NCI-H2171 treated with DMSO at 0.1 percent for 48 hours (cell line): ENCODE results near the gene ACKR1.

Source experiments
- DNase-seq: peaks from one replicate; lab custom pipeline; 2025; lab: John Stamatoyannopoulos, UW

ACKR1 gene

GRCh38 chr1:159204161-159205141, at the start of gene ACKR1:
Gene ACKR1 (plus strand): TSS chr1:159204875. CDS start chr1:159204960, 85 bp downstream.
- DNase-seq = no peak

- peak; percentile 60 for DNase-seq
Measured at GRCh38 chr1:159161001-159161718, 43.5 kb upstream of the ACKR1 start.

DNA sequence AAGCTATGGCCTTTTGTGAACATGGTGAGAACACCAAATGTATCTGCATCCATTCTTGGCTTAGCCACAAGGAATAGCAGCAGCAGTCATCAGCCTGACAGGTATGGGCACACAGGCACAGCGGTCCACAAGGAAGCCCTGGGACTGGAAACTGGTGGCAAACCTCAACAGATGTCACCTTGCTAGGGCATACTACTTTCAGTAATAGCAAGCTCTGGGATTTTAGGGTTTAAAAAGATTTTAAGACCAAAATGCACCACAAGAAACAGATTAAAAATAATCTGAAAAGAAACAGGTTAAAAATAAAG, 43.0 kb upstream of the ACKR1 start:
- no peak for DNase-seq

GRCh38 chr1:159162516-159163265, 42.0 kb upstream of the ACKR1 start:
- no peak for DNase-seq

DNA sequence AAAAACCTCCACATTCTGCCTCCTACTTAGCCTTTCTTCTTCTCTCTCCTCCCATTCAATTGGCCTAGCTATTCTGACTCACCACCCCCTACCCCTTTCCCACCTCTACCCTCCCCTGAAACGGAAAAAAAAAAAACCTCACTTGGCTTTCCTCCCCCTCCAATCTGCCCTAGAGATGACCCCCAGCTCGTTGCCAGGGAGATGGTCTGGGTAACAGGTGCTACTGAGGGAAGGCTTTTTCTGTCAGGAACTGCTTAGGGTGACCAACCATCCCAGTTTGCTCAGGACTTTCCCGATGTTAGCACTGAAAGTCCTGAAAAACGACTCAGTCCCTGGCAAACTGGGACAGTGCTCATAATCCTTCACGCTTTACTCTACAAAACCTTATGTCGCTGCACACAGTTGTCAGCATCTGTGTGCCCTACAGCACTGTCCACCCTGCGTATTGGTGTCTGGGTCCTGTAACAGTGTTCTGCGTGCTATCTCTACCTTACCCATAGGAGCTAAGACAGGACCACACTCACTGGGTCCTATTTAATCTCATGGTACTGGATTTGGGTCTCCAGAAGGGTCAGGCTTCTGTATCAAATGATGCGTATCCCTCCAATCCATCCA, 41.0 kb upstream of the ACKR1 start:
- no peak for DNase-seq

GRCh38 chr1:159168043-159168442, 36.6 kb upstream of the ACKR1 start:
- DNase-seq = no peak

DNA sequence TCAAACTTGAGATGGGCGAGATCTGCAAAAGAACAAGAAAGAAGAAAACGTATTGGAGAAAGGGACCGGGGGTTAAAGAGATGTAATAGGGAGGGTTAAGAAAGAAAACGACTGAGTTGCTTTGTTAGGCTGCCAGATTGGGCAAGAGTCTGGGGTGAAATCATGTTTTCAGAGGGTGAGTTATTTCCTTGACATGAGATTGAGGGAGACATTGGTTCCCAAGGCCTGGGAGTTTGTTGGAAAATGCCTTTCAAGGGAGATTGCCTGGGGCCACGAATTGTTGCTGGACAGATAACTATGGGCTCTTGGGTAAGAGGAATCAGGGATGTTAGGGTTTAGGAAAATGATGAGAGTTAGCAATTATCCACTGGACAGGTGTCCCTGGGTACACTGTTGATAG, 34.0 kb upstream of the ACKR1 start:
- no peak for DNase-seq

GRCh38 chr1:159171254-159171687, 33.4 kb upstream of the ACKR1 start, which contains the start of gene CADM3:
Gene CADM3 (plus strand): TSS chr1:159171615. CDS start chr1:159171766, 151 bp downstream.
- no peak for DNase-seq

- DNase-seq = no peak
Measured at GRCh38 chr1:159171688-159172501, 32.8 kb upstream of the ACKR1 start.

GRCh38 chr1:159172614-159173291, 31.9 kb upstream of the ACKR1 start:
- no peak for DNase-seq

DNA sequence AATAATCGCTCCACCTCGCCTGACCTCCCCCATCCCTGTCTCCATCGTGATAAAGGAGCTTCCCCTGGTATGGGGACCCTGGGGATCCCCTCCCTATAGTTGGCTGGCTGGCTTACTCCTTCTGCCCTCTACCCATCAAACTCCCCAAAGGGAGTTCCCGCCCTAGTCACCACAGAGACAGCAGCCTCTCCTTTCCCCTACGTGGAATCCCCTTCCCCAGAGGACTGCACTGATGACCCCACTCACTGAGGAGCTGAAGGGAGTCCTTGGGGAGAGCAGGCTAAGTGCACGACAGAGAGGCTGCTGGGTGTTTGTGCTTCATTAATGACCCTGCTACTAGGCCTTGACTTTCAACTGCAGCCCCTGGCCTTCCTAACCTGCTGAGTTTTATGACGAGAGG, 31.4 kb upstream of the ACKR1 start:
- no peak for DNase-seq

- no peak for DNase-seq
Measured at GRCh38 chr1:159175571-159175970, 29.1 kb upstream of the ACKR1 start.

GRCh38 chr1:159177272-159177907, 27.3 kb upstream of the ACKR1 start:
- no peak for DNase-seq

GRCh38 chr1:159179906-159180305, 24.8 kb upstream of the ACKR1 start:
- peak; percentile 14 for DNase-seq

GRCh38 chr1:159180516-159180915, 24.2 kb upstream of the ACKR1 start:
- DNase-seq = no peak

DNA sequence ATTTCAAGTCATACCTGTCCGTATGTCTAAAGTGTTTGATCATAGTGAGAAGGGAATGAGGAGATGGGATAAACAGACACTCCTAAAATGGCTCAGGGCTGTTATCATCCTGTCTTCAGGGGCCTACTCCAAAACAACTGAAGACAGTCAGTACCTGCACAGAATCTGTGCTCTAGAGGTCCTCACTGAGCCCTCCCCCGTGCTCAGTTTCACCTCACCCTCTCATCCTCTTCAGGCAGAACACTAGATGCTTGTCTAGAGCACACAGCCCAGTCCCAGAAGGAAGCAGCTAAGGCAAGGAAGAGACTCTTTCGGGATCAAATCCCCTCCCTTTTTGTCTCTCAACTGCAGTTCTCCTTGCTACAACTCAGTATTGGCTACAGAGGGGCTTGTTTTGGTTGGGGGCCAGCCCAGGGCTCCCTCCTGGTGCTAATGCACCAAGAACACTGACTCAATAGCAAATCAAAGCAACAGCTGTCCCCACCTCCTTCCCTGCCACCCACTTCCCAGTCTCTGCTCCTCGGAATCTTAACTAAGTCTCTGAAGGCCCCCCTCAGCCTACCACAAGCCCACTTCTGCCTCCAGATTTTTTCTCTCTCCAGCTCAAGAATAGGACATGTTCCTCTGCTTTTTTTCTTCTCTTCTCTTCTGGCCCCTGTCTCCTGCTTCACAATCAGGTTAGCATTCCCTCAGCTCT, 23.2 kb upstream of the ACKR1 start:
- DNase-seq = no peak

DNA sequence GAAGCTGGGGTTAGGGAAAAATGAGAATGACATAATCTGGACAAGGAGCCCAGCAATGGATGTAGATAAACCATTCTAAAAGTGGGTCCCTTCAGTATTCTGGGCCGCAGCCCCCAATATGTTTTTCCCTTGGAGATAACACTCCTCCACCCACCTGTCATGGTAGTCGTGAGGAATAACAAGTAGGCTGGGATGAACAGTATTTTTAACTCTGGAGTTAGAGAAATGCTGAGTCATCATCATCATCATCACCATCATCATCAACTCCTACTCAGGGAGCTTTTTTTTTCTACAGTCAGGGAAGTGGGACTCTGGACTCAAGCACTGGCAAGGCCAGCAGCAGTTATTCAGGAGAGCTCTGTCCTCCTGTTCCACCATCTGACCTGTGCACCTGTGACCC, 20.5 kb upstream of the ACKR1 start:
- DNase-seq = no peak

DNA sequence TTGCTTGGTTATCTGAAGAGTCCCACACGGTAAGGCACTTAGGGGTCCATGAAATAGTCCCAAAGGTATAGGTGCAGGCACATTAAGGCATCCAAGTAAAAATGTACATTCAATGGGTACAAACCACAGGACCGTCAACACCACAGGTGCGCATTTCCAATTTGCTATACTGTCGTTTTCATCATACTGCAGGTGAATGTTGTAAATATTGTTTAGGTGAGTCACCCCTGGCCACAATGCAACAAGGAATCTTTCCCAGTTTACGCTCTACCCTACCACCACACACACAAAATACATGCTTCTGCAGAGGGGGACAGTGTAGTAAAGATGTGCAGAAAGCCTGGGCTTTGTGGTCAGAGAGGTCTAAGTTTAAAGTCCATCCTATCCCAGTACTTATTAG, 19.6 kb upstream of the ACKR1 start:
- no peak for DNase-seq

DNA sequence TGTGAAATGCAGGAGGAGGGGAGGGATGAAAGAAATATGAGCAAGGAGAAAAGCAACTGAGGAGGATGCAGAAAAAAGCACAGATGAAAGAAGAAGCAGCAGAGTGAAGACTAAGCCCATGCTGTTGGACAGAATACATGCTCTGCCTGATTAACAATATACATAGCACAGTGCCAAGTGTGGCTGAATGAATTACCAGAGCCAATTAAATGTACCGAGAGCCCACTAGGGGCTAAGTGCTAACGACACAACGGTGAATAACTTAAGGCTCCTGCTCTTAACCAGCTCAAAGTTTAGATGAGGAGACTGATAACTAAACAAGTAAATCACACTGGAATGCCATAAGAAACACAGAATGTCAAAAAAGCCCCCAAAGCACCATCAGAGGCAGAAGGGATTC, 17.6 kb upstream of the ACKR1 start:
- no peak for DNase-seq
